ENCODE results near the gene RPL10. TPM values are rescaled to one million over a fixed set of nuclear protein-coding genes. Genes with fewer than 3 reads are reported as not detected.

RPL10 gene
- total and polyA plus RNA-seq, 2 of the 13 experiments (the other 11 are each of a cell fraction or from before 2014, with no cell fraction given): 2,381 to 4,713 TPM

- TF ChIP-seq ZNF318 (CRISPR knock-in tag; IDR thresholded peaks at IDR 0.05): no peak
- TF ChIP-seq PHF5A (CRISPR knock-in tag; IDR thresholded peaks at IDR 0.05; ENCODE audit: low read depth, unreplicated experiment): no peak
- TF ChIP-seq SP5 (CRISPR knock-in tag; IDR thresholded peaks at IDR 0.05; ENCODE audit: borderline replicate concordance, low read depth): peak; percentile 65; the same call in 1 of the 2 replicates
- no peak for TF ChIP-seq TBP (CRISPR knock-in tag; IDR thresholded peaks at IDR 0.05)
- TF ChIP-seq ZNF33B (CRISPR knock-in tag; IDR thresholded peaks at IDR 0.05): no peak; the same call in 1 of the 2 replicates
- TF ChIP-seq GLMP (CRISPR knock-in tag; IDR thresholded peaks at IDR 0.05; ENCODE audit: borderline replicate concordance): no peak
- TF ChIP-seq NBN (conservative IDR thresholded peaks at IDR 0.05): no peak
- TF ChIP-seq IRF9 (CRISPR knock-in tag; IDR thresholded peaks at IDR 0.05; ENCODE audit: borderline replicate concordance): peak; percentile 63; the same call in 1 of the 2 replicates
- TF ChIP-seq HOXA3 (CRISPR knock-in tag; IDR thresholded peaks at IDR 0.05): no peak
- no peak for TF ChIP-seq ZSCAN30 (CRISPR knock-in tag; IDR thresholded peaks at IDR 0.05)
- peak; percentile 33; the same call in 1 of the 2 replicates for TF ChIP-seq KDM5B (CRISPR knock-in tag; IDR thresholded peaks at IDR 0.05; ENCODE audit: borderline replicate concordance)
- TF ChIP-seq REST (IDR thresholded peaks at IDR 0.05; ENCODE audit: borderline replicate concordance in 1 of 2, low read depth in 1 of 2, low read length in 2 of 2): no peak
- TF ChIP-seq CBX1 (IDR thresholded peaks at IDR 0.05; ENCODE audit: low read depth): peak; percentile 56
- TF ChIP-seq HIVEP1 (CRISPR knock-in tag; IDR thresholded peaks at IDR 0.05): 0 out of 2 replicates have a peak, but pooled peaks have one; percentile 22
- TF ChIP-seq MAFK (conservative IDR thresholded peaks at IDR 0.05 in 1 of 2, IDR thresholded peaks at IDR 0.05 in 1 of 2; ENCODE audit: low read length in 2 of 2): no peak
These were observed 27.0 kb upstream of the RPL10 start (continued) for GRCh38 chrX:154371017-154371788.

Data from HepG2 (cell line).